ENCODE results near the gene SRC.

DNA sequence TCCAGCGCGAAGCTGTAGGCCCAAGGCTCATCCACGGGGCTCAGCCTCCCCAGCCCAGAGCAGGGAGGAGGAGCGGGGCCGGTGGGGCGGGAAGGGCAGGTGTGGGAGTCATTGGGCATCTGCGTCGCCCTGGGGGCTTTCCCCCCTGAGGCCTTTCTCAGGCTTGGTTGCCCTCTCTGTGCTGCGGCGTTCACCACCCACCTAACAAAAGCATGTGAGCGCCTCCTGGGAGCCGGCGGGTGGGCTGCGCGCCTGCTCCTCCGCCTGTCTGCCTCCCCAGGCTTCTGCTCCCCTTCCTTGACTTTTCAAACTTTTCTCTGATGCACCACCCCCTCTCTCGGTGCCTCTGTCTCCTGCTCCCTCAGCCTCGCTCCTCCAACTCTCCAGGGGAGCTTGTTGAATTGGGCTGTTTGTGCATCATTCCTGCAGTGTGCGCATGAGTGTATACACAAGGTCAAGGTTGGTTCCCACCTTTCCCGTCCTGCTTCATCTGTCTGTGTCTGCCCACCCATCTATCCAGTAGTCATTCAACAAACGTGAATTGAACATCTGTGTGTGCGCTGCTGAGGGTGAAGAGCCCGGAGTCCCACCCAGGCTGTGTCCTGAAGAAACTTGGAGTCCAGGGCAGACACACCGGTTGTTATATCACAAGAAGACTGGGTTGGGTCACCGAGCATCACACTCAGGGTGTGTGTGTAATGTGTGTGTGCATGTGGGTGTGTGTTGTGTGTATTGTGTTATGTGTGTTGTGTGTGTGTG lies 92.7 kb downstream of the SRC start:
- no peak for TF ChIP-seq TAF1 (IDR thresholded peaks at IDR 0.05; ENCODE audit: low read depth, low read length)
- TF ChIP-seq POLR2AphosphoS5 (IDR thresholded peaks at IDR 0.05; ENCODE audit: low read depth, low read length) = no peak
- no peak for TF ChIP-seq POLR2A (IDR thresholded peaks at IDR 0.05; ENCODE audit: low read depth, low read length)
- no peak for TF ChIP-seq SPI1 (IDR thresholded peaks at IDR 0.05; ENCODE audit: low read depth, low read length)
- TF ChIP-seq PAX5 (IDR thresholded peaks at IDR 0.05; ENCODE audit: insufficient read depth, low read length, severe bottlenecking) = no peak
